ENCODE data around the gene OPA3. TPM values are rescaled to one million over a fixed set of nuclear protein-coding genes. Genes with fewer than 3 reads are reported as not detected.

The OPA3 gene
- total RNA-seq, 6 experiments from 2014 or later, result 13.3 to 15.5 (median 14.3) TPM

GRCh38 chr19:45547965-45548609 lies 36.5 kb downstream of the OPA3 start:
- no peaks in the 10 kb centered on the region; the same call in 1 of the 2 replicates for H3K27me3 Mint-ChIP-seq (ENCODE audit: insufficient read depth)

GRCh38 chr19:45547211-45547770 lies 37.3 kb downstream of the OPA3 start:
- no peak for DNase-seq
- H3K4me3 Mint-ChIP-seq, result no peak overlapping the region
- TF ChIP-seq CTCF (IDR thresholded peaks at IDR 0.05), result no peak
- no peaks in the 10 kb centered on the region for H3K9me3 Mint-ChIP-seq
- peaks cover 16% of the 10 kb centered on the region for H3K4me1 Mint-ChIP-seq (ENCODE audit: low read depth)
- no peaks in the 10 kb centered on the region for H3K36me3 Mint-ChIP-seq (ENCODE audit: low read depth)
- H3K27me3 Mint-ChIP-seq (ENCODE audit: insufficient read depth), result no peaks in the 10 kb centered on the region; the same call in 1 of the 2 replicates
- peak overlapping the region; percentile 6; the same call in 1 of the 2 replicates for H3K27ac Mint-ChIP-seq

More at GRCh38 chr19:45547965-45548609, 36.5 kb downstream of the OPA3 start:
- peaks cover 16% of the 10 kb centered on the region for H3K4me1 Mint-ChIP-seq (ENCODE audit: low read depth)
- peaks cover 3% of the 10 kb centered on the region; the same call in 1 of the 2 replicates for H3K36me3 Mint-ChIP-seq (ENCODE audit: low read depth)
- peak overlapping the region; percentile 68 for H3K27ac Mint-ChIP-seq
- DNase-seq, result peak; percentile 72
- TF ChIP-seq CTCF (IDR thresholded peaks at IDR 0.05), result no peak
- peak overlapping the region; percentile 36; the same call in 1 of the 2 replicates for H3K4me3 Mint-ChIP-seq
- H3K9me3 Mint-ChIP-seq, result no peaks in the 10 kb centered on the region

GRCh38 chr19:45542234-45542668 lies 42.4 kb downstream of the OPA3 start:
- no peak overlapping the region for H3K27ac Mint-ChIP-seq
- H3K27me3 Mint-ChIP-seq (ENCODE audit: insufficient read depth), result no peaks in the 10 kb centered on the region; the same call in 1 of the 2 replicates
- peaks cover 5% of the 10 kb centered on the region for H3K9me3 Mint-ChIP-seq
- no peak overlapping the region for H3K4me3 Mint-ChIP-seq
- no peak for TF ChIP-seq CTCF (IDR thresholded peaks at IDR 0.05)
- no peak for DNase-seq
- peaks cover 7% of the 10 kb centered on the region for H3K4me1 Mint-ChIP-seq (ENCODE audit: low read depth)
- no peaks in the 10 kb centered on the region for H3K36me3 Mint-ChIP-seq (ENCODE audit: low read depth)

GRCh38 chr19:45539459-45539858 lies 45.1 kb downstream of the OPA3 start:
- no peaks in the 10 kb centered on the region; the same call in 1 of the 2 replicates for H3K27me3 Mint-ChIP-seq (ENCODE audit: insufficient read depth)
- DNase-seq, result no peak
- no peak overlapping the region for H3K27ac Mint-ChIP-seq
- H3K9me3 Mint-ChIP-seq, result peaks cover 5% of the 10 kb centered on the region
- no peak for TF ChIP-seq CTCF (IDR thresholded peaks at IDR 0.05)
- peaks cover 6% of the 10 kb centered on the region for H3K36me3 Mint-ChIP-seq (ENCODE audit: low read depth)
- H3K4me3 Mint-ChIP-seq, result no peak overlapping the region
- peaks cover 7% of the 10 kb centered on the region for H3K4me1 Mint-ChIP-seq (ENCODE audit: low read depth)

GRCh38 chr19:45531349-45531748 lies 53.3 kb downstream of the OPA3 start:
- peaks cover 36% of the 10 kb centered on the region for H3K36me3 Mint-ChIP-seq (ENCODE audit: low read depth)
- no peak for DNase-seq

More at GRCh38 chr19:45531349-45531748, 53.3 kb downstream of the OPA3 start:
- Mint-ChIP-seq H3K9me3 (peaks cover 10% of the 10 kb centered on the region), H3K4me1 (ENCODE audit: low read depth) (peaks cover 11% of the 10 kb centered on the region; the same call in 1 of the 2 replicates), H3K27ac (no peak overlapping the region), H3K27me3 (ENCODE audit: insufficient read depth) (peaks cover 9% of the 10 kb centered on the region), H3K4me3 (no peak overlapping the region; the same call in 1 of the 2 replicates)
- no peak for TF ChIP-seq CTCF (IDR thresholded peaks at IDR 0.05)

All from HFFc6 (cell line).